Heart left ventricle (tissue), 13 donors: ENCODE data around the gene MYMK.

ENCODE experiments used
- CTCF ChIP-seq, 12 donors: fragments of 200-600 bp; sonication (generic) in 4 of 12; IDR thresholded peaks; one replicate each; pipeline versions ENCODE4 v1.5.0 to v1.8.0; 2018 to 2022; ENCODE audit warnings: antibody characterized with exemption in 12 of 12, mild to moderate bottlenecking in 5 of 12
- POLR2A ChIP-seq, 2 donors: fragments of 450-650 bp; IDR thresholded peaks; one replicate each; pipeline ENCODE4 v1.6.1; 2017; ENCODE audit warnings: antibody characterized with exemption in 2 of 2, mild to moderate bottlenecking in 2 of 2, moderate library complexity in 2 of 2
- donor health status: ischemic (EF 13 %, LVEDD 7.1; RV severe dilation, severe dysfunction).
- donor health status: DM: no; HTN: yes; CAD: no.
- donor health status: DM: no; HTN: no; CAD: no.
- donor health status: ischemic (EF 25% LVEDD 6.9; RV normal size, moderate dysfunction).
- donor health status: ischemic (EF 25% LVEDD 5.7; RV mildly dilated, moderate dysfunction).
- donor health status: ischemic (EF 35%, LVEDD 5.7; RV mildly dilated, moderate dysfunction).
- donor health status: nonischemic (EF 11% LVEDD 7.7; RV severe dilation, severe dysfunction).
- donor health status: DM: yes; HTN: yes; CAD: no.
- donor health status: PGD.
- donor health status: ischemic (EF 29% LVEDD 5.4; RV normal size, mild dysfunction).
- donor health status: nonischemic (EF 23%, LVEDD 6.1; RV moderate dilation, normal function).

GRCh38 chr9:133558191-133559126 is 33.7 kb upstream of the MYMK start:
- no peak for TF ChIP-seq CTCF (IDR thresholded peaks at IDR 0.05)
- no peak for TF ChIP-seq POLR2A (IDR thresholded peaks at IDR 0.05)
